ENCODE measurements around the gene TGFB2. TPM values are rescaled to one million over a fixed set of nuclear protein-coding genes. Genes with fewer than 3 reads are reported as not detected.
A peak's percentile ranks its signal among the peaks of the same experiment; 100 is the strongest.

The TGFB2 gene
- total RNA-seq, 1 experiment from 2014 or later: 0.34 TPM

DNA sequence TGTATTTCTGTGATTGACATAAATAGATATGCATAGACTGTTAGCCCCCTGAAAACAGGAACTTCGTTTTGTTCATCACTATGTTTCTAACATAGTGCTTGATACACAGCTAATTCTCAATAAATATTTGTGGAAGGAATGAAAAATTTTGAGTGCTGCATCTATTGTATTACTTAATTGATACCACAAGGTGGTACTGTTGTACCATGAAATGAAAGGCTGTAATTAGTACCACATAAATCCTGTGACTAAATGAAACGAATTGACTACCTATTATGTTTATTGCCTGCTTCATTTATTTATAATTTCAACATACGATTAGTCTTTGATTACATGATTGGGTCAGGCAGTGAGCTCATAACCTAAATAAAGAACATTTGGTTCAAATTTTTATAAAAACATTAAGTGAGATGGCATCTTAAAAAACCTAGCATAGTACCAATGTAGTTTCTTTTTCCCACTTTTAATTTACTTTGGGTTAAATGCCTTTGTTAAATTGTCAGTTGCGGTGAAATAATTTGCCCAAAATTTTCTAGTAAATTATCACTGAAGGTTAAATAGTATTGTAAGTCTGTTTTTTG, 15.0 kb upstream of the TGFB2 start:
- Histone ChIP-seq H3K9ac (ENCODE audit: low read length) (no peak overlapping the region), H3K4me2 (ENCODE audit: low read length) (no peak overlapping the region), H3K27ac (ENCODE audit: low read depth, low read length) (no peak overlapping the region; the same call in 1 of the 2 replicates), H3K4me3 (replicated peaks in 1 of 2; ENCODE audit: low read depth in 1 of 2, low read length in 2 of 2) (no peak overlapping the region), H4K20me1 (ENCODE audit: insufficient read depth) (no peaks in the 10 kb centered on the region), H3K9me3 (ENCODE audit: control insufficient read depth in 1 of 2, insufficient read depth in 1 of 2, low read depth in 1 of 2, low read length in 2 of 2) (no peaks in the 10 kb centered on the region), H2AFZ (ENCODE audit: low read depth, low read length, poor library complexity, severe bottlenecking) (no peak overlapping the region), H3K79me2 (ENCODE audit: insufficient read depth, low read length) (peaks cover 6% of the 10 kb centered on the region), H3K36me3 (ENCODE audit: control insufficient read depth in 1 of 2, insufficient read depth in 2 of 2, low read length in 2 of 2) (no peaks in the 10 kb centered on the region; a peak in 1 of 4 replicates), H3K4me1 (ENCODE audit: control insufficient read depth in 1 of 2, insufficient read depth in 2 of 2, low read length in 2 of 2) (no peaks in the 10 kb centered on the region), H3K27me3 (ENCODE audit: insufficient read depth, low read length) (no peaks in the 10 kb centered on the region), H3K9me2 (ENCODE audit: insufficient read depth) (no peaks in the 10 kb centered on the region)
- DNase-seq (ENCODE audit: low read depth, low spot score): peak; percentile 31
- ATAC-seq: peak; percentile 69
- BruUV-seq (replicated peaks): no TSS peak
- ChIA-PET RAD21 (ENCODE audit: low non-redundant PET in 1 of 2, low total read pairs in 2 of 2, uncharacterized antibody in 2 of 2, unreplicated experiment in 2 of 2) (interaction anchor here (0.6 to 1.0 kb wide), 3 partner anchors 736 to 884 kb away, joined by 3 to 4 read pairs (median 3); no protein-coding TSS in a partner anchor), CTCF (interaction anchor here (1.0 to 2.1 kb wide), 10 partner anchors 9 to 1484 kb away, joined by 3 to 12 read pairs (median 5); no protein-coding TSS in a partner anchor), POLR2A (no interaction called here)
- intact Hi-C loops (cut with micrococcal nuclease): loop anchor here (1.0 to 10.0 kb wide), 6 partner anchors 737 to 1331 kb away; no protein-coding TSS in a partner anchor
- TF ChIP-seq ZBTB33 (IDR thresholded peaks at IDR 0.05; ENCODE audit: extremely low read depth, insufficient replicate concordance, low read length): no peak
- TF ChIP-seq RAD21 (IDR thresholded peaks at IDR 0.05; ENCODE audit: low read depth): peak; percentile 86
- TF ChIP-seq CTCF (IDR thresholded peaks at IDR 0.05 in 2 of 3, conservative IDR thresholded peaks at IDR 0.05 in 1 of 3; ENCODE audit: borderline replicate concordance in 1 of 3, insufficient read depth in 1 of 3, low read depth in 2 of 3, low read length in 2 of 3): peak in 2 of 3 experiments; percentile 63 to 80; a peak in 3 of 6 replicates
